NCI-H2029 (cell line): ENCODE results near the gene DNTTIP2.
"Not testable (repeated sequence)": the region's sequence is repeated elsewhere in the genome, so short reads cannot be mapped to it uniquely, and the experiment has no call there.

Source experiments
- DNase-seq: peaks from one replicate; lab custom pipeline; 2025; lab: John Stamatoyannopoulos, UW

The DNTTIP2 gene

DNA sequence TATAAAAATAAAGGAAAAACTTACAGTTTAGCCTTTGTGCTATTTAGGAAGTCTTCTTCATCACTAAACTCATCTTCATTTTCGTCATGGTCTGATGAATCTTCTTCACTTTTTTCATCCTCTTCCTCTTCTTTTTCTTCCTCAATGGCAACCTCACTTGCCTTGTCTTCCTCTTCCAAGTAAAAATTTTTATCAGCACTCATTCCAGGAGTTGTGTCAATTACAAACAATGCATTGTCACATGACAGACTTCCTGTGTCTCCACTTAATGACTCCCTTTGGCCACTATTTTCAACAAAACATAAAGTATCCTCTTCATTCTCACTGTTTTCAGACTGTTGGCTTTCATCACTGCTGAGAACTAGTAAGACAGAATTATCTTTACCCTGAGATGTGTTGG is 2.8 kb downstream of the DNTTIP2 start:
- no peak for DNase-seq

DNA sequence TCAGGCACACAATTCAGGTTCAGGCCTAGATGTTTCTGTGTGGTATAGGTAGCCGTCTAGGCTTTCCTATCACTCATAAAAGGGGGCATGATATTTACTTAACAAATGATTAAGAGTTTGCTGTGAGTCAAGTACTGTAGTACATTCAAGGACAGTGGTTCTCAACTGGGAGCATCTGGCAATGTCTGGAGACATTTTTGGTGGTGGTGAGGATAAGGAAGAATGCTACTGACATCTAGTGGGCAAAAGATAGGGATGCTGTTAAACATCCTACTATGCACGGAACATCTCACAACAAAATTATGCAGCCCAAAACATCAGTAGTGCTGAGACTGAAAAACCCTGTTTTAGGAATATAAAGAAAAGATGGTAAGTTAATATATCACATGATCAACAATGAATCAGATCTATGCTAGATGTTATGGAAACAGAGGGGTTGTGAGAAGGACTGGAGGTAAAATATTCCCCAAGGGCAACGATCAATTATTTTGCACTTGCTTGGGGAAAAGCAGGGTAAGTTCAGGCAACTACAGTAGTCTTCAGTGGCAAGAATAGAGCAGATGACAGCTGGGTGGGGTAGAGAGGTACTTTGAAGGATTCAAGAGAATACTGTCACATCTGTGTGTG is 4.9 kb downstream of the DNTTIP2 start:
- DNase-seq, result peak; percentile 21

DNA sequence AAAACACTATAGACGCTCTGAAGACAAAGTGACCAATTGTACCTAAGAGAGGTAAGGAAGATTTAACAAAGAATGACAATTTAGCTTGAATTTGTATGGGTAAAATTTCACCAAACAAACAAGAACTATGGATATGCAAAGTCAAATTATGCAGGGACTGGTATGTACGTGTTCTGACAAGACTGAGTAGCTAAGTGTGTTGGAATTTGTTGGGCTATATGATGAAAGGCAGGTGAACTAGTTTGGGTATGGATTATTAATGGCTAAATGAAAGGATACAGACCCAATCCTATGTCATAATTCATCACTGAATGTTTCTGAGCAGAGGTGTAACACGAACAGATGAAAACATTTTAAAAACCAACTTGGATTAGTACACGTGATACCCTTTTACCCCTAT is 7.6 kb downstream of the DNTTIP2 start:
- DNase-seq, result no peak

DNA sequence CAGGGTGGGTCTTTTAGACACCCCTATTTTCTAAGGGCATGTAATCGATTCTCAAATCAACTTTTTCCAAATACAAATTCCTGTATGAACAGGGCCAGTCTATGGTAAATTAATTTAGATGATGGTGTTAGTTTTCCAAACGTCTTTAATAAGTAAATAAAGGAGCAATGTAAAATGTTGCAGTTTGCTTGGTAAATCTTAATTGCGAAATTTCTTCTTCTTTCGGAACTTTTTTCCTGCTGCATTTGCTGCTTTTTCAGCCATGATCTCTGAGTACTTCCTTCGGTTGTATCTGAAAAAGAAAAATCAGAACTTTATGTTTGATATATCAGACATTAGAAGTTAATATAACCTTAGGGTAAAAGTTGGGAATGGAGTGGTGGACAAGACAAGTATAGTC is 9.4 kb downstream of the DNTTIP2 start:
- DNase-seq, result no peak

DNA sequence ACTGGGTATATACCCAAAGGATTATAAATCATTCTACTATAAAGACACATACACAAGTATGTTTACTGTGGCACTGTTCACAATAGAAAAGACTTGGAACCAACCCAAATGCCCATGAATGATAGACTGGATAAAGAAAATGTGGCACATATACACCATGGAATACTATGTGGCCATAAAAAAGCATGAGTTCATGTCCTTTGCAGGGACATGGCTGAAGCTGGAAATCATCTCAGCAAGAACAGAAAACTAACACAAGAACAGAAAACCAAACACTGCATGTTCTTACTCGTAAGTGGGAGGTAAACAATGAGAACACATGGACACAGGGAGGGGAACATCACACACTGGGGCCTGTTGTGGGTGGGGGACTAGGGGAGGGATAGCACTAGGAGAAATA is 10.5 kb downstream of the DNTTIP2 start:
- DNase-seq, result not testable (repeated sequence)

DNA sequence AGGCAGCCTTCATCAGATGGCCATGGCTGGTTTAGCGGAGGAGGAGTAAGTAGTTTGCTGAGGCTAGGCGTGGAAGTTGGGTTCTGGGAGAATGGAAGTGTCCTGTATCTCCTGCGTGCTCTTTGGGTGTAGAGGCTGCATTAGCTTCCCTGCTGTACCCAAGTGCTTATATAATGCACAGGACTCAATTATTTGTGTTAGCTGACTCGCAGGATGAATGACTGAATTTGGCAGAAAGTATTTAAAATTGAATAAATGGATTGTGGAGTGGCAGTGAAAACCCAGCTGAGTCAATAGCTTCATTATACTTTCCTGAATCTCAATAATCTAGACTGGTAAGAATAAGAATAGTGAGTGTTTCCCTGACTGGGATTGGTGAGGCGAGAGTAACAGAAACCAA is 13.8 kb downstream of the DNTTIP2 start:
- no peak for DNase-seq

DNA sequence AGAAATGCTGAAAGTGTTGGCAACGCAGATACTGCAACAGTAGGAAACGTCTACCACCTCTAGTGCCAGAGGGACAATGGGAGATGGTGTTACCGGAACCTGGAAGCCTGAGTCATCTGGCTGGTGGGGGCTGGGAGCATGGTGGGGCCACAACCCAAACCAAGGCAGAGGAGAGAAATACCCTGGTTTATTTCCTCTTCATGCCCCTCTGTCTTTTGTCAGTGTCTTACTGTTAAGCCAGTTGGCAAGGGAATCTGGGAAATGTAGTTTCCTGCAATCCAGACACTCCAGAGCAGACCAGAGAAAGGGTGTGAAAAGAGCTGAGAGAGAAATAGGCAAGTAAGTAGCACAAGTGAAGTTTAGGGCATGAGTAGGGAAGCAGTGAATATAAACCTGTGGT is 14.8 kb downstream of the DNTTIP2 start:
- DNase-seq, result no peak

DNA sequence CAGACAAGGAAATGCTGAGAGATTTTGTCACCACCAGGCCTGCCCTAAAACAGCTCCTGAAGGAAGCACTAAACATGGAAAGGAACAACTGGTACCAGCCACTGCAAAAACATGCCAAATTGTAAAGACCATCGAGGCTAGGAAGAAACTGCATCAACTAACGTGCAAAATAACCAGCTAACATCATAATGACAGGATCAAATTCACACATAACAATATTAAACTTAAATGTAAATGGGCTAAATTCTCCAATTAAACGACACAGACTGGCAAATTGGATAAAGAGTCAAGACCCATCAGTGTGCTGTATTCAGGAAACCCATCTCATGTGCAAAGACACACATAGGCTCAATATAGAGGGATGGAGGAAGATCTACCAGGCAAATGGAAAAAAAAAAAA is 21.4 kb downstream of the DNTTIP2 start:
- not testable (repeated sequence) for DNase-seq

DNA sequence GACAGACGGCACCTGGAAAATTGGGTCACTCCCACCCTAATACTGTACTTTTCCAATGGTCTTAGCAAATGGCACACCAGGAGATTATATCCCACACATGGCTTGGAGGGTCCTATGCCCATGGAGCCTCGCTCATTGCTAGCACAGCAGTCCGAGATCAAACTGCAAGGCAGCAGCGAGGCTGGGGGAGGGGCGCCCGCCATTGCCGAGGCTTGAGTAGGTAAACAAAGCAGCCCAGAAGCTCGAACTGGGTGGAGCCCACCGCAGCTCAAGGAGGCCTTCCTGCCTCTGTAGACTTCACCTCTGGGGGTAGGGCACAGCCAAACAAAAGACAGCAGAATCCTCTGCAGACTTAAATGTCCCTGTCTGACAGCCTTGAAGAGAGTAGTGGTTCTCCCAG is 23.0 kb downstream of the DNTTIP2 start:
- DNase-seq, result not testable (repeated sequence)

DNA sequence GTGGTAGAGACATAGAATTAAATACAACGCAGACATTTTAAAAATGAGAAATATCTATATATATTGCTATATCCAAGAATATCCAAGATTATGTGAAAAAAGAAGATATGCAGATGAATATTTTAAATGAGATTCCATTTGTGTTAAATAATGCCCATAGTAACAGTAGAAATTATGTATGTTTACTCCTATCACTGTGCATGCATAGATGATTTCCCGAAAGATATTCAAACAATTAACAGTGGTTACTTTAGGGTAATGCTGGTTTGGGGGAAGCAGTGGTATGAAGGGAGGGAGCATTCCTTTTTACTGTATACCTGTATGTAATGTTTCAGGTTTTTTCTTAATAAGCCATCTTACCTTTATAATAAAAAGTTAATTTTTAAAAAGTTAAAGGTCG is 25.1 kb downstream of the DNTTIP2 start:
- no peak for DNase-seq

DNA sequence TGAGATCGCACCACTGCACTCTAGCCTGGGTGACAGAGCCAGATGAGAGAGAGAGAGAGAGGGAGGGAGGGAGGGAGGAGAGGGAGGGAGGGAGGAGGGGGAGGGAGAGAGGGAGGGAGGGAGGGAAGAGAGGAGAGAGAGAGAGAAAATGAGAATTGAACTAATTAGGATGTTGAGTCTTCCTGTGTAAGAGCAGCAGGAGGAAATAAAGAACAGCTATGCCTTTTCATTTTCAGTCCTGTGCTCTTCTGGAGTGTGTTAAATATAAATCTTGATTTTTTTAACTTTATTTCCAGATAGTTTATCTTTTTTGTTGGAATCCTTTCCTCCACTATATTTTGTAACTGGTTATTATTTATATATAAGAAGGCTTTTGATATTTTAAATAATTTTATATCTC is 27.1 kb downstream of the DNTTIP2 start:
- no peak for DNase-seq

DNA sequence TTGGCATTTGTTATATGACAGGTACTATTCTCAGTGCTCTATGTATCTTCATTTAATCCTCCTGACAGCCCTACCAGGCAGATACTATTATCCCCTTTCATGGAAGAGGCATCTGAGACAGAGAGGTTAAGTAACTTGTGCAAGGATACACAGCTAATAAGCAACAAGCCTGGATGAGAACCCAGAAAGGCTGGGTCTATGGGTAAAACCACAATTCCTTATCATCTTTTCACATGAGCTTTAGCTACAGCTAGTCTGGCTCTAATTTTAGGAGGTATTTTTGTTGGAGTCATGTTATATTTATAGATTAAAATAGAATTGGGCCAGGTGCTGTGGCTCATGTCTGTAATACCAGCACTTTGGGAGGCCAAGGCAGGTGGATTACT is 27.7 kb downstream of the DNTTIP2 start:
- no peak for DNase-seq

DNA sequence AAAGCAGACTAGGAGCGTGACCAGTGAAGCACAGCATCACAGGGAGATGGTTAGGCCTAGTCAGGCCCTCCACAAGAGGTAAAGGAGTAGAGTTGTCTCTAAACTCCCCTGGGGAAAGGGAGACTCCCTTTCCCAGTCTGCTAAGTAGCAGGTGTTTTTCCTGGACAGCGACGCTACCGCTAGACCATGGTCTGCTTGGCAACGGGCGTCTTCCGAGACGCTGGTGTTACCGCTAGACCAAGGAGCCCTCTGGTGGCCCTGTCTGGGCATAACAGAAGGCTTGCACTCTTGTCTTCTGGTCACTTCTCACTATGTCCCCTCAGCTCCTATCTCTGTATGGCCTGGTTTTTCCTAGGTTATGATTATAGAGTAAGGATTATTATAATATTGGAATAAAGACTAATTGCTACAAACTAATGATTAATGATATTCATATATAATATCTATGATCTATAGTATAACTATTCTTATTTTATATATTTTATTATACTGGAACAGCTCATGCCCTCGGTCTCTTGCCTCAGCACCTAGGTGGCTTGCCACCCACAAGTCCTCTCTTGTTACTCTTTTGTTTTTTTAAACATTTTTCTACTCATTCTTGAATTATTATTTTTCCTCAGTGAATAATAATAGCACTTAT is 28.2 kb downstream of the DNTTIP2 start:
- peak; percentile 31 for DNase-seq

DNA sequence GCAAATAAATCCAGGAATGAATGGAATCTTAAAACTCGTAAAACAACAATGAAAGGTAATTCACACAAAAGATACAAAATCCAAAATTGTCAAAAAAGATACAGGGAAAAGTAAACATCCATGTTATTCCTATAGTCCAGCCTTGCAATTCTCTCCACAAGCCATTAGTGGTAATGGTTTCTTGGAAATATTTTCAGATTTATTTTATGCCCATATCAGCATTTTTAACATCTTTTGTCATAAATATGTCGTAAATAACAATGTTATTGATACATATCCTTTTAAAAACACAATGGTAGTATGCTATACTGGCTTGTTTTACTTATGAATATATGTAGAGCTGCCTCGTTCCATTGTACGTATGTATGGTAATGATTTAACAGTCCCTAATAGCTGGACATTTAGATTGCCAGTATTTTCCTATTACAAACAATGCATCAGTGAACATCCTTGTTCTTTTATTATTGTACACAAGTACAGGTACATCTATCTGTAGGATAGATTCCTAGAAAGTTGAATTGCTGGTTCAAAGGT is 30.6 kb downstream of the DNTTIP2 start:
- no peak for DNase-seq

DNA sequence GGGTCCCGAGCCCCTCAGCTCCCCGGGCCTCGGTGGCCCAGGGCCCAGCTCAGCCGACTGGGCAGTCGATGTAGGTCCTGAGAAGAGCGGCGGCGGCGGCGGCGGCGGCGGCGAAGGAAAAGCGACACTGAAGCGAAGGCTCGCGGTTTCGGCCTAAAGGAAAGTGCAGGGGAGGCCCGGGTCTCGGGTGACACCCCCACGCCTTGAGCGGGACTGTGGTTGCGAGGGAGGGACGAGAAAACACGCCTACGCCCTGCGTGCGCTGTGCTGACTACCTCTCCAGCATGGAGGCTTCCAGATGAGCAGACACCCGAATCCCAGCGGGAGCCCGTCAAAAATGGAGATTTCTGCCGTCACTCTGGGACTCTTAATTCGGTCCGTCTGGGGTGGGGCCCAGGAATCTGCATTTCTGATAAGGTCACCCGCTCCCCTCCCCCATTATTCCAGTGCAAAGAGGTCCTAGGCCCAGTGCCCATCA is 31.2 kb downstream of the DNTTIP2 start:
- DNase-seq, result peak; percentile 54

DNA sequence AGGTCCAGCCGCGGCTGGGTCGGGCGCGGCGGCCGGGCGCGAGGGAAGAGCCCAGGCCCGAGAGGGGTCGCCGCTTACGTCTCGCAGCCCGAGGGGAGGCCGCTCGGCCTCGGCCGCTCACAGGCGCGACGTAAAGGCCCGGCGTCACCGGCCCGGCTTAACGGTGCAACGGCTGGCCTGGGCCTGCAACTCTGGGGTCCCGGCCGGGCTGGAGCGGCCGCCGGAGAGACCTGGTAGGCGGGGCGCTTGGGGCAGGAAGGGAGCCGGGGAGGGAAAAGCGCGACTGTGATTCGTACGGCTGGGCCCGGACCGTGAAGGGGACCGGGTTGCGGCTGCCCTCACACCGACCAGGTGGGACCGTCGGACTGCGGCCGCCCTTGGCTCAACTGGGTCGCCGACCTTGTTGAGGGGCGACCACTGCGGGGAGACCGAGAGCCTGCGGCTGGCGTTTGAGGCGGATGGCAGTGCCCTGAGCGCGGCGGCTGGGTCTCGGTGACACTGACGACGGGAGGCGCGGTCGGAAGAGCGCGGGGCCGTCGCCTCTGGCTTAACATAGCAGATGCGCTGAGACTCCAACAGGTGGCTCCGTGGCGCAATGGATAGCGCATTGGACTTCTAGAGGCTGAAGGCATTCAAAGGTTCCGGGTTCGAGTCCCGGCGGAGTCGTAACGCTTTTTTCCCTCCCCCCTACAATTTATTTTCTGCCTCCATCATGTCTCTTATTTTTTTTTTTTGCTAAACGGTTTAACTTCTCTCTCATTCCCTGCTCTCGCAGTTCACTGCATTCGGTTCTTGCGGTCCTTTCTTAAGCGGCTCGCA is 31.8 kb downstream of the DNTTIP2 start:
- DNase-seq, result peak; percentile 88

DNA sequence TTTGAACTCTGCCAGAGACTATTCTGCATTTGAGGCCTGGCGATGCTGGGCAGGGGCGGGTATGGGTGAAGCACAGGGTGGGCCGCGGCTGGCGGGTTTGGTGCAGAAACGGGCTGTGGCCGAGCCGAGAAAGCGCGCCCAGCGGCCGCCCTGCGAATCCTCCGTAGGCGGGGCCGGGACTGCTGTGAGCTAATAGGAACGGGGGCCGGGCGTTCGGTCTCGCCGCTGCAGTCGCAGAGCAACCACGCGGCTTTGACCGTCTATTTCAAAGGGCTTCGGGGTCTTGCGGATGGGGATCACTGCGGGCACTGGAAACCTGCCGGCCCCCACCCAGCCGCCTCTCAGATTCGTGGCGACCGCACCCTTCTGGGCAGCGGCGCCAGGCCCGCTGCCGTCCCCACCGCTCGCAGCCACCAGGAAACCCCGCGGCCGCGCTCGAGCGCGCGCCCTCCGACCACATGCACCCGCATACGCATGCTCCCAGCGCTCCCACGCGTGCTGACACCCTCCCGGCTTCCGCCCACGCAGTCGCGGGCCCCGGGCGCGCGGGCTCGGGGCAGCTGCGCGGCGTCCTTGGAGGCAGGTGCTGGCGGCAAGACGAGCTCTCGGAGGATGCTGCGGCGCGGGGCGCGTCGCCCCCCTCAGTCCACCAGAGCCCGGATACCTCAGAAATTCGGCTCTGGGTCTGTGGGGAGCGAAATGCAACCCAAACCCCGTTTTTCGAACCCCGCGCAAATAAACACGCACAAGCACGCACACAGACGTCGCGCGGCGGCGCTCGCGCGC is 32.6 kb downstream of the DNTTIP2 start:
- peak; percentile 80 for DNase-seq

DNA sequence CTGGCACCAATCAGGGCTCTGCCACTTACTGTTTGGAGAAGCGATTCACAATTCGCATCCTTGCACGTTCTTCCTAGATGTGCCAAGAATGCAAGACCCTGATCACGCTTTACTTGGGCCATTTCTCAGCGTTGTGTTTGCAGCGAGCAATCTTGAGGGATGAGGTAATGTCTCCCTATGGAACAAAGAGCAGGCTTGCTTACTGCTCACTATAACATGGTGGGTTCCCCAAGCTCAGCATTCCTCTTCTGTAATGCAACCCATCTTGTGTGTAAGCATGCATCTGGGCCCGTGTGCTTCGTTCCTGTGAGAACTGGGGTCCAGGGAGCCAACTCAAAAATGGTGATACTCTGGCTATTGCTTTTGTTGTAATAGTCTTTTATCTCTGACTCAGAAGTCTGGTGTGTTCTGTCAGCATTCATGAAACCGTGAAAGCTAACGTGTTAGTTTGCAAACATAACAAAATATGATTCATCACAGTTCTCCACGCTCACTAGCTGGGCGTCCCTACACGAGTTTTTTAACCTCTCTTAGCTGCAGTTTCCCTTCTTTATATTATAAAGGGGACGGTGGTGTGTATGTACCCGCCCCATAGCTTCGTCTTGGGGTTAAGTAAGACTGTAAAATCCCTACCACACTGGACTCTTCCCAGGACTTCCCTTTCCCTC is 33.3 kb downstream of the DNTTIP2 start:
- DNase-seq, result no peak

DNA sequence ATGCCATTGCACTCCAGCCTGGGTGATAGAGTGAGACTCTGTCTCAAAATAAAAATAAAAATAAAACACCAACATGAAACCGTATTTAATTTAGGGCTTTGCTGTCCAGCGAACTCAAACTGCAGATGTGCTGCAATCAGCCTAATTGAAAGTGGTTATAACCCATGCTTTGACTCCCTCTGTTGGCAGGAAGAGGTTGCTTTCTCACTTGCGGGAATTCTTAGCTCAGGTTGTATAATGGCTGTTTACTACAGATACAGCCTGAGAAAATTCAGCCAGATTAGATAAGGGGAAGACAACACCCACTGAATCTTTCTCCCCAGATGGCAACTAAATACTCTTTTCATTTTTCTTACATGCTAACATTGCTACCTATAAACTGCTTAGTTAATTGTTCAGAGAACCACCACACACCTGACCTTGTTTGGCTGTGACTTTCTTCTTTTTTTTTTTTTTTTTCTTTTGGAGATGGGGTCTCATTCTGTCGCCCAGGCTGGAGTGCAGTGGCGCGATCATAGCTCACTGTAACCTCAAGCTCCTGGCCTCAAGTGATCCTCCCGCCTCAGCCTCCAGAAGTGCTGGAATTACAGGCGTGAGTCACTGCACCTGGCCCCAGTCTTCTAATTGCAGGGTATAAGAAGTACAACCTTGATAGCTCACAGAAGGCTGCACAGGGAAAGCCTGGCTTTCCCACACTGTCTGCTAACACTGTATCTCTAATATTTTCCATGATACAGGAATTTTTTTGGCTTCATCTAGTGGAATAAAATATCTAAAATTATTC is 34.6 kb downstream of the DNTTIP2 start:
- DNase-seq, result peak; percentile 60

DNA sequence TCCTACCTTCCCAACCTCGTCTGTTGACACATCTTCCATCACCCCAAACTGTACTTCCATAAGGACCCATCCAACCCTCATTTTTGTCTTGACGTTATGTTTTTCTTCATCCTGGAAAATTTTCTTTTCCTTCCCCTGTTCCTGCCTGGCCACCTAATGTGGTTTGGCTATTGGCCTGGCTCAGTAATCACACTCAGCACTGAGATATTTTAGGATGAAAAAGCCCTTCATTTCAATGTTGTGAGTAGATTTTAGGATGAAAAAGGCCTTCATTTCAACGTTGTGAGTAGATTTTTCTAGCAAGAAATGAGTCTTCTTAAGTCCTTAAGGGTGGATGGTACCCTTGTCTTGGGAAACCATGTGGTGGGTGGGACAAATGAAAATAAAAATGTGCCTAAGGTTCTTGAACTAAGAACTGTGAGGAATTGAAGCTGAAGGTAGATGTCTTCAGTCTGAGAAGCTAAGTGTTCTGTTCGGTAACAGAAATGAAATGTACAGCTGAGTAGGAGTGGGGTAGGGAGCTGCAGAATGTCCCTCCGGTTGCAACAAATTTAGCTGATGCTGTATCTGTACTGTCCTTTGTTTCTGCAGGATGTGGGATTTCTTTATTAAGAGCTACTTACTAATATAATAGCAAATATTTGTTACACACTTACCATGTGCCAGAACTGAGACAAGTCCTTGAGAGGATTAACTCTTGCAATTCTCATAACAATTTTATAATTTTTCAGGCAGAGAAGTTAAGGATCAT is 36.1 kb downstream of the DNTTIP2 start:
- no peak for DNase-seq
